Right lobe of liver (tissue), 4 donors: ENCODE results near the gene ANTXR1.

Experiments
- CTCF ChIP-seq, 4 donors: fragments of 200-600 bp in 3 of 4; fragments of 450-650 bp in 1 of 4; IDR thresholded peaks; one replicate each; pipeline versions ENCODE4 v1.5.1 to v1.8.0; 2016 to 2022; ENCODE audit warnings: antibody characterized with exemption in 4 of 4, mild to moderate bottlenecking in 2 of 4
- POLR2A ChIP-seq: fragments of 450-650 bp; IDR thresholded peaks from one replicate; pipeline ENCODE4 v1.6.1; 2017; ENCODE audit warnings: antibody characterized with exemption, mild to moderate bottlenecking
- donor health status: DM: no; HTN: no; CAD: no.
- donor health status: DM: no; HTN: no; CAD: no.
- donor health status: DM: no; HTN: yes; CAD: no.

- TF ChIP-seq CTCF (IDR thresholded peaks at IDR 0.05) (no peak), POLR2A (no peak)
These were observed 285.9 kb downstream of the ANTXR1 start for GRCh38 chr2:69298862-69299261.
